Measurements from ENCODE around the gene ZNF598. TPM values are rescaled to one million over a fixed set of nuclear protein-coding genes. Genes with fewer than 3 reads are reported as not detected.

Gene ZNF598
- total RNA-seq: 10 to 100 TPM; 45.6 to 49.5 TPM
- polyA plus RNA-seq (2013, experiment 1 of 2): 33.5 TPM
- 27.9 TPM for polyA plus RNA-seq (2013, experiment 2 of 2)
- long read RNA-seq, experiment 1, partial matches to known transcripts: 13 of 23 reads
- long read RNA-seq, experiment 1, other reads (novel, unspliced or antisense): 6 of 23 reads
- long read RNA-seq, experiment 2, transcript ZNF598-204 (12 exons, 3,371 nt): major isoform, 16 of 64 reads
- long read RNA-seq, experiment 2, partial matches to known transcripts: 7 of 64 reads
- long read RNA-seq, experiment 2, other reads (novel, unspliced or antisense): 38 of 64 reads
- long read RNA-seq, experiment 3, partial matches to known transcripts: 3 of 4 reads
- long read RNA-seq, experiment 3, other reads (novel, unspliced or antisense): 0 of 4 reads
- long read RNA-seq, experiment 4: 0 reads

- Histone ChIP-seq H3K4me3 (ENCODE audit: low read length) (peak within 1 kb of the TSS; percentile 96), H3K36me3 (ENCODE audit: control insufficient read depth, insufficient read depth, low read length) (peaks cover 7% of the 10 kb centered on the region), H3K9me3 (ENCODE audit: control insufficient read depth, low read length) (no peaks in the 10 kb centered on the region), H3K27ac (ENCODE audit: low read depth, low read length) (peak within 1 kb of the TSS; percentile 29), H3K4me1 (ENCODE audit: control insufficient read depth, insufficient read depth, low read length) (peaks cover 24% of the 10 kb centered on the region), H3K9ac (ENCODE audit: extremely low read depth, low read length, poor library complexity, severe bottlenecking) (peak within 1 kb of the TSS; percentile 84), H3K27me3 (ENCODE audit: control insufficient read depth, insufficient read depth, low read length, poor library complexity, severe bottlenecking) (no peaks in the 10 kb centered on the region)
- peak within 1 kb of the TSS; percentile 82 for H3K27ac Mint-ChIP-seq
- H3K36me3 Mint-ChIP-seq (ENCODE audit: low read depth): peaks cover 7% of the 10 kb centered on the region
- peak; percentile 13 for TF ChIP-seq CTCF (conservative IDR thresholded peaks at IDR 0.05)
- peak; percentile 90 for DNase-seq
- H3K4me1 Mint-ChIP-seq: peaks cover 23% of the 10 kb centered on the region
- H3K4me3 Mint-ChIP-seq: peak within 1 kb of the TSS; percentile 74
- no peaks in the 10 kb centered on the region for H3K27me3 Mint-ChIP-seq (ENCODE audit: insufficient read depth)
- H3K9me3 Mint-ChIP-seq: no peaks in the 10 kb centered on the region
- WGBS, 2 experiments (ENCODE audit: insufficient coverage in 1 of 2, insufficient read length in 1 of 2): 6 to 13% methylated on average over 22 to 52 of the region's 52 CpGs
Measured at GRCh38 chr16:2009791-2010510, at the start of gene ZNF598. ZNF598 (minus strand) TSS chr16:2009821.

GRCh38 chr16:2058872-2059271, 49.3 kb upstream of the ZNF598 start:
- H3K27ac ChIP-seq (ENCODE audit: low read depth, low read length): peak overlapping the region; percentile 11
- peak overlapping the region; percentile 26 for H3K27ac Mint-ChIP-seq
- DNase-seq: no peak
- no peak for TF ChIP-seq CTCF (conservative IDR thresholded peaks at IDR 0.05)
- no peaks in the 10 kb centered on the region for H3K27me3 Mint-ChIP-seq (ENCODE audit: insufficient read depth)
- H3K9ac ChIP-seq (ENCODE audit: extremely low read depth, low read length, poor library complexity, severe bottlenecking): no peak overlapping the region
- no peaks in the 10 kb centered on the region for H3K9me3 ChIP-seq (ENCODE audit: control insufficient read depth, low read length)
- H3K27me3 ChIP-seq (ENCODE audit: control insufficient read depth, insufficient read depth, low read length, poor library complexity, severe bottlenecking): no peaks in the 10 kb centered on the region
- WGBS, 2 experiments (ENCODE audit: insufficient coverage in 1 of 2, insufficient read length in 1 of 2): 89 to 96% methylated on average over 4 to 10 of the region's 10 CpGs
- no peak overlapping the region for H3K4me3 Mint-ChIP-seq
- H3K9me3 Mint-ChIP-seq: no peaks in the 10 kb centered on the region
- peaks cover 4% of the 10 kb centered on the region for H3K4me1 Mint-ChIP-seq
- peaks cover 20% of the 10 kb centered on the region for H3K36me3 Mint-ChIP-seq (ENCODE audit: low read depth)
- no peak overlapping the region for H3K4me3 ChIP-seq (ENCODE audit: low read length)
- no peaks in the 10 kb centered on the region for H3K36me3 ChIP-seq (ENCODE audit: control insufficient read depth, insufficient read depth, low read length)
- no peaks in the 10 kb centered on the region for H3K4me1 ChIP-seq (ENCODE audit: control insufficient read depth, insufficient read depth, low read length)

- Histone ChIP-seq H3K27me3 (ENCODE audit: control insufficient read depth, insufficient read depth, low read length, poor library complexity, severe bottlenecking) (no peaks in the 10 kb centered on the region), H3K36me3 (ENCODE audit: control insufficient read depth, insufficient read depth, low read length) (no peaks in the 10 kb centered on the region), H3K27ac (ENCODE audit: low read depth, low read length) (peak overlapping the region; percentile 11), H3K9ac (ENCODE audit: extremely low read depth, low read length, poor library complexity, severe bottlenecking) (no peak overlapping the region), H3K9me3 (ENCODE audit: control insufficient read depth, low read length) (no peaks in the 10 kb centered on the region), H3K4me1 (ENCODE audit: control insufficient read depth, insufficient read depth, low read length) (no peaks in the 10 kb centered on the region), H3K4me3 (ENCODE audit: low read length) (no peak overlapping the region)
- Mint-ChIP-seq H3K4me1 (peaks cover 4% of the 10 kb centered on the region), H3K27ac (peak overlapping the region; percentile 26), H3K4me3 (no peak overlapping the region), H3K27me3 (ENCODE audit: insufficient read depth) (no peaks in the 10 kb centered on the region), H3K36me3 (ENCODE audit: low read depth) (peaks cover 16% of the 10 kb centered on the region), H3K9me3 (no peaks in the 10 kb centered on the region)
- 89 to 94% methylated on average over 13 of the region's 13 CpGs for WGBS, 2 experiments (ENCODE audit: insufficient coverage in 1 of 2, insufficient read length in 1 of 2)
- DNase-seq: no peak
- no peak for TF ChIP-seq CTCF (conservative IDR thresholded peaks at IDR 0.05)
Measured at GRCh38 chr16:2058420-2058819, 48.8 kb upstream of the ZNF598 start.

Data from endodermal cell (in vitro differentiated cells).